GM18520 (cell line): ENCODE data around the gene NFIX.

Experiments
- ATAC-seq: cut with Tn5 transposase; IDR thresholded peaks from one replicate; pipeline ENCODE4 v1.9.1; 2021; ENCODE audit not compliant: unreplicated experiment

NFIX gene

GRCh38 chr19:13139633-13140311 lies 144.5 kb downstream of the NFIX start:
- no peak for ATAC-seq

GRCh38 chr19:13146763-13147563 lies 151.7 kb downstream of the NFIX start:
- no peak for ATAC-seq
